ENCODE data around the gene LPAR1.

Gene LPAR1

DNA sequence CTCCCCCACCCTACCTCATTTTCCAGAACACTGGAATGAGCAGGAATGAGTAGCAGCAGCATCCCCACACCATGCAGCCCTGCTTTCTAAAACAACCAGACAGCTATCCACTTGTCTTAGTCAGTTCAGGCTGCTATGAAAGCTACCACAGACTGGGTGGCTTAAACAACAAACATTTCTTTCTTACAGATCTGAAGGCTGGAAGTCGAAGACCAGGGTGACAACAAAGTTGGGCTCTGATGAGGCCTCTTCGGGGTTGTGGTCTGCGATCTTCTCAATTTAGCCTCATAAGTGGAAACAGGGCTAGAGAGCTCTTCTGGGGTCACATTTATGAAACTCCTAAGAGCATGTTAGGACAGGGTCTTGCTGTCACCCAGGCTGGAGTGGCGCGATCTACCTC lies 38.9 kb downstream of the LPAR1 start:
- no peak for DNase-seq (ENCODE audit: low spot score)

DNA sequence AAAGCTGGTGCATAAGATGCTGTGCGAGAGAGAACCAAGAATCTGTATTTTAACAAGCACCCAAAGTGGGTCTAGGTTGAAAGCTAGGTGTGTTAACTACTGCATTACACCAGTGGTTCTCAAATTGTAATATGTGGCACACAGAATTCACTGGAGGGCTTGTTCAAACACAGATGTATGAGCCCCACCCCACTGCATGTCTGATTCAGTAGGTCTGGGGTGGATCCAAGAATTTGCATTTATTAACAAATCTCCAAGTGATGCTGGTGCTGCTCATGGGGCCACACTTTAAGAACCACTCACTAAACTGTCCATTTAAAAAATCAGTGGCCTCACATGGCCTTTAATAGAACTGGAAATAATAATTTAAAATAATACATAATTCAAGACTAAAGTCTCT lies 40.4 kb downstream of the LPAR1 start:
- no peak for DNase-seq (ENCODE audit: low spot score)

DNA sequence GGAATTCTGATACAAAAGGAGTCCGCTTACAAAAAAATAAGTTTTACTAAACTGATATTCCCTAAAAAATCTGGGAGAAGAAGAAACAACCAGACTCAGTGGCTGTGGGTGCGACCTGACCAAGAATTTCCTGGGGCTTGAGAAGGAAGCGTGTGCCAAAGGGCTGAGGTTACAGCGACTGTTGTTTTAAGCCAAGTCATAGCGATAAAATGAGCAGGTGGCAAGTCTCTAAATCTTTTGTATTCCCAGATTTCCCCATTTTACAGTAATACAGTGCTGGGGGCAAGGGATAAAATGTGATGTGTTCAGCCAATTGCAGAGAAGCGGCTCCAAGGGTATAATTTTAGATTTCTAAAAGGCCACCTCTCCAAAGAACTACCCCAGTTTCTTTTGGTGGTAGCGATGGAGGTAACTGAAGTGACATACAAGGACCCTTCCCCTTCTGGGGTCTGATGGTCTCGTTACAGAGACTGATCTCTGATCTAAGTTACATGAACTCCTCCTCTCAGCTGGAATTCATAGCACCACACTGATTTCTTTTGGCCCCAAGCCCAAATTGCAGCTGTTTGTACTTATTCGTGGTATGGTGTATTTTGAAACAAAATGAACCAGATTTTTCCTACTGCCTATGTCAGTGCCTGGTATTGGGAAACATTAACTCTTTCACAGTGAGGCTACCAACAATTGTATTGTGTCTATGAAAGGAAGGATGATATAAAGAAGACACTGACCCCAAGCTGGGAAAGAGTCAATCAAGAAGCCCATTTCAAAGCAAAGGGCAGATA lies 41.6 kb downstream of the LPAR1 start:
- no peak for DNase-seq (ENCODE audit: low spot score)

DNA sequence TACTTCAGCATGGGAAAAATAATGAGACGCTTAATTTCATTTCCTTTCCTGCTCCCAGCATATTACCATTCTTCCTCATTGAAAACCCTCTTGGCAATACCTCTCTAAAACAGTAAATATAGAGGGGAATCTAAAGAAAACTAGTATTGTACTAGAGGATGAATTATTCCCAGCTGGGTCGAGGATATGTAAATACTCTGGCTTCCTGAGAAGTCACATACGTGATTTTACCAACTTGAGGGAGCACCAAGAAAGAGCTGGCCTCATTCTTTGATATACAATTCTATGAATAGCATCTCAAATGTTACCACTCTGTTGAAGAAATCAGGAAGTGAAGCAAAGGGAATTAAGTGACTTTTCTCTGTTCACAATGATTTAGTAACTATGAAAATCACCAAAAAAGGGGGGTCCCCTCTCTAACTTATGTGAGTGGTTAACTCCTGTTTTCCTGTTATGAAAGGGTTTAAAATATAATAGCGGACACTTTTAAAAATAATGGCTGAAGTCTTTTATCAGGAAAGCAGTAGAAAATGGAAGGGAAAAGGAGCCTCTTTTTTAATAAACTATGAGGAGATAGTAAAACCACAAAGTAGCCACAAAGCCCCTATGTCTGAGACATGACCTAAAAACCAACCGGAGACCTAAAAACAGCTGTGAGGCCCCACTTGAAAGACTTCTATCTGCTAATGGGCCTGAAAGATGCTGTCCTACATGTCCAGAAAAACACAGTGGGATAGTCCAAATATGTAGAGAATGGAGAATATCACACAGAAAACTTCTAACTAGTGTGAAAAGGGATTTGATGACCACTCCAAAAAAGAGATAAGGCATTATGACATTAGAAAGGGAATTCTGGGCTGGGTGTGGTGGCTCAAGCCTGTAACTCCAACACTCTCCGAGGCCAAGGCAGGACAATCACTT lies 42.6 kb downstream of the LPAR1 start:
- no peak for DNase-seq (ENCODE audit: low spot score)

DNA sequence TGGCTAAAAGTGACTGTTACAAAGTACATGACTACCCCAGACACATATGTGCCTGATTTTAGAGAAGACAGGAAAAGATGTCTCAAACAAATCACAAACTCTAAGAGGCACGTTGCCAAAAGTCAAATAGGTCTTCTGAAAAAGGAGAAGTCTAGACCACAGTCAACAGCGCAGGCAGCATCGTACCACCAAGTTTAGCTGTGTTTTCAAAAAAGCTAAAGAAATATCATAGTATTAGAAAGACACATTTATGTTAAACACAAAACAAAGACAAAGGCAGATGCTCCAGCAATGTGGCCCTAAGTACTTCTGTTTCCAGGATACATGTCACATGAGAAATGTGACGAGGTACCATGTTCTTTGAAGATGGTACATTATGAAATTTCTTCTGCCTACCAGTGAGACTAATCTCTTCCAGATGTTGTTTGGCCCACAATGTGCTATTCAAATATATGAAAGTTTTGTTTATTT lies 43.5 kb downstream of the LPAR1 start:
- no peak for DNase-seq (ENCODE audit: low spot score)

DNA sequence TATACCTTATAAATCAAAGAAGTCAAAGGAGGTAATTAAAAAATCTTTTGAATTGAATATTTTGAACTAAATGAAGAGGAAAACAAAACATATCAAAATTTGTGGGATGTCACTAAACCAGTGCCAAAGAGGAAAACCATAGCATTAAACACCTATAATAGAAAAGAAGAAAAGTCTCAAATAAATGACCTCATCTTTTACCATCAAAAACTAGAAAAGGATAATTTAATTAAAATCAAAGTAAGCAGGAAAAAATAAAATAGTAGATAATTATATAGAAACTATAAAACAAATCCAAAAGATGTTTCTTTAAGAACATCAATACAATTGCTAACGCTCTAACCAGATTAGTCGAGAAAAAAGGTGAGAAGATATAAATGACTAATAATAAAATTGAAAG lies 47.8 kb downstream of the LPAR1 start:
- no peak for DNase-seq (ENCODE audit: low spot score)

DNA sequence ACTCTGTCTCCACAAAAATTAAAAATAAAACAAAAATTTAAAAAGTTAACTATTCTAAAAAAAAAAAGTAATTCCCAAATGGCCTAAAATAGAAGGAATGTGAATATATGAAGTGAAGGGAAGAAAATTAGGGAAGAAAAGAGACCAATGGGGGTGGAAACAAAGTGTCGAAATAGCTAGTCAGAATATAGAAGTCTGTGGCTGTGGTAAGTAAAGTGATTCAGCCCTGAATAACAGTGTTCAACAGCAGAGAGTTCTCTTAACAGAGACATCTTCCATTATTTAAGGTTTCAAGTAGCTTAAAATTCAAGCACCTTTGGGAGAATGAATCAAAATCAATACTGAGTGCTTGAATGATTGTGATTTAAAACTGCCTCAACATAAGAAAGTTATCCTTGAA lies 51.7 kb downstream of the LPAR1 start:
- DNase-seq (ENCODE audit: low spot score), result no peak

DNA sequence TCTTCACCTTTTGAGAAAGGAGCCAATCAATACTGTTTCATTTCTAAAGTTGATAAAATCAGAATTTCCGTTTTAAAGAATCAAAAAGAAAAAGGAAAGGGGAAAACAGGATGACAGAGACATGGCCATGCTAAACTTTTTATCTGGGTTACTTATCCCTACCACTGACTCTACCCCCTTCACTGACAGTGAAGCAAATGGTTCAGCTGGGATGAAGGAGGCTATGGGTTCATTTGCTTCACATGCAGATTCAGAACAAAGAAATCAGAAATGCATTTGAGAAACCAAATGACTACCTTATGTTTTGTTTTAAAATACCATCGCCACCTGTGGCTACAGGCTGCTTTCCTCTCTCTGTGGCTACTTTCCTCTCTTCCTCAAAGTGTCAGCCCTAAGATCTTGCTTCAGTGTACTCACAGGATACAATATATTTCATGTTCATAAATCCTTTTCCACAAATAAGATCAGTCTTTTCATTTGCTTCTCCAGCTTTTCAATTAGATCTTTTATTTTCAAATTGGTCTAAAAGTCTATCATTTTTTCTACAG lies 53.3 kb downstream of the LPAR1 start:
- DNase-seq (ENCODE audit: low spot score), result no peak

DNA sequence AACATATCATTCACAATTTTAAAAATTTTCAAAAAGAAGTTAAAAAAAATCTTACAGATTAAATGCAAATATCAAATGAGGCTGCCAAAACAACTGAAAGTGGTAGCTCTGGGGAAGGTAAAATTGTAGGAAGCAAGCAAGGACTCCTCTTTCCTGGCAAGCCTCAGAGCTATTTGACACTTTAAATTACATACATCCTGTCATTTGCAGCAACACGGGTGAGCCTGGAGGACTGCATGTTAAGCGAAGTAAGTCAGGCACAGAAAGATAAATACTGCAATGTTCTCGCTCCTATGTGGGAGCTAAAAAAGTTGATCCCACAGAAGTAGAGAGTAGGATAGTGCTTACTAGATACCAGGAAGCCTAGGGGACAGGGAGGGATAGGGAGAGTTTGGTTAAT lies 58.0 kb downstream of the LPAR1 start:
- no peak for DNase-seq (ENCODE audit: low spot score)

DNA sequence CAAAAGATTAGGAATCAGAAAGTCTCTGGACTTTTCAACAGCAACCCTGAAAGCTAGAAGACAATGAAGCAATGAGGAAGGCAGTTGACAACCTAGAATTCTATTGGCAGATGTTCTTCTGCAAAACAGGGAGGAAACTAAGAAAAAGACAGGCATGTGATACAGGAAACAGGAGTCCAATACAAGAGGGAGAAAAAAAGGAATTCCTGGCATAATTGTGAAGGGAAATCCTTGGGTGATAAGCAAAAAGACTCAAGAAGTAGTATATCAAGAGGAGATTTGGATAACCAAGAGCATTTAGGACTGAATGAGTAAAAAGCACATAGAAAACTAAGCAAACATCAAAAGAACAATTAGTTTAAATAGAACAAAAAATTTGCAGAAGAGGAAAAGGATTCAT lies 58.6 kb downstream of the LPAR1 start:
- no peak for DNase-seq (ENCODE audit: low spot score)

DNA sequence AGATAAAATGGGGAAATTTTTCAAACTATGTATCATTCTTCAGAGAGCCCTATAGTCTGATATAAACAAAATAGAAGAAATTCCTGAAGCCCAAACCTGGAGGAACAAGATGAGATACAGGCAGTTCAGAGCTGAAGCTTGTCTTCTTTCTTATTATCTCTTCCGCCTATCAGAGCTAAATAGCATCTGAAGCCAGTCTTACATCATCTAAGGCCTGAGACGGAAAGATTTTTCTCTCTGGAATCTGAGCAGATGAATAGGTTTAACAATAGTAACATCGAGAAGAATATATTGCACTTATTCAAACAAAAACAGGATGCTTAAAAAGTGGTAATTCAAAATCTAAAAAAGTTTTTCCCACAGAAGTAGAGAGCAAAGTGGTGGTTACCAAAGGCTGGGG lies 59.8 kb downstream of the LPAR1 start:
- DNase-seq (ENCODE audit: low spot score), result no peak

DNA sequence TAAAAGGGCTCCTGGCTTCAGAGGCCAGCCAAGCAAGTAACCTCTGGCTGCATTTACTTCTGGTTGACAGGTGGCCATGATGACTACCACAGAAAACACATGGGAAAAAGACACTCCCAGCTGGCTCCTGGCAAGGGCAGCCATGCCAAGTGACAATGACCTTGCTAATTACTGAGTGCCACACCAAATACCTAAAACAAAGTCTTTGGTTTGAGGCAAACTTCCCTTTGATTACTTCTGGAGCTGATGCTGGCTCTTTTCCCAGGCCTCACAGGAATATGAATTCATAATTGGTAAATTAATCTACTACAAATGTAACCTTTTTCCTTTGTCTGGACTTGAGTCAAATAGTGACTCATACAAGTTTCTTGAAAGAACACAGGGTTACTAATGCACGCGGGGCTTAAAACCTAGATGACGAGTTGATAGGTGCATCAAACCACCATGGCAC lies 61.0 kb downstream of the LPAR1 start:
- DNase-seq (ENCODE audit: low spot score), result no peak

DNA sequence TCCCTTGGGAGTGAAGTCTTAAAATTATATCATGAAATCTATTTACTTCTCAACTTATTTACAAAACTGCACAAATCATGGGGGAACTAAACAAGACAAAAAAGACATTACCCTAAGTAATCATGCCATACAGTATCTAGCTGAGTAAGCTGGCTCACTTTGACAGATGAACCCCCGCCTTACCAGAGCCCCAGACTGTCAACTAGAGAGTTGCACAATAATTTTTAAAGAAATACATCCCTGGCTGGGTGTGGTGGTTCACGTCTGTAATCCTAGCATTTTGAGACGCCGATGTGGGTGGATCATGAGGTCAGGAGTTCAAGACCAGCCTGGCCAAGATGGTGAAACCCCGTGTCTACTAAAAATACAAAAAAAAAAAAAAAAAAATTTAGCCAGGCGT lies 62.3 kb downstream of the LPAR1 start:
- no peak for DNase-seq (ENCODE audit: low spot score)

DNA sequence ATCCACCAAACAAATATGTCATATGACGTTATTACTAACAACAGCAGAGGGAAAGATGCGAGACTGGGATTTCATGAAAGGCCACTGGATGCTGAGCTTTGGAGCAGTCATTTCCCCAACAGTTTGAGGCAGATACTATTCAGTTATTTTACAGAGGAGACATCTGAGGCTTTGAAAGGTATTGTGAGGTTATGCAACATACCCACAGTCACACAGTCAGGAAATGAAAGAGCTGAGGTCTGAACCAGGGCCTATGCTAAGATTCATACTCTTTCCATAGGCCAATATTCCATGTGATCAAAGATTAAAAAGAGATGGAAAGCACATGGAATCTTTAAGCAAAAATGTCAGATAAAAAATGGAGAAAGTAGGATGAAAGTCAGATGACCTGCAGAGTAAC lies 63.0 kb downstream of the LPAR1 start:
- no peak for DNase-seq (ENCODE audit: low spot score)

DNA sequence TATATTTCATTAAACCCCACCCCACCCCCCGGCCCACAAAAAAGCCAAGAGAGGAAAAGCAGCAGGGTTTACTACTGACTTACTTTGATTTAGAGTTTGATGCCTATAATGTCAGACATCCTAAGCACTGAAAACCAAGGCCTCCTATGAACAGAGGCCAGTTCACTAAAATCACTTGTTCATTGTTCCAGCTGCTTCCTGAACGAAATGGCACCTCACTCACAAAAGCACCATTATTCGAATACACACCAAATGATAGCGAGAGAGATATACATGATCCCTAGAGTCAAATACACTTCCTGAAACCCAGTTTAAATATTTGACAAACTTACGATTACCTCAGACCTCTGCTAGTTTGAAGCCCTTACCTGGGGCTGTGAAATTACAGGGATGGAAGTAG lies 66.6 kb downstream of the LPAR1 start:
- DNase-seq (ENCODE audit: low spot score), result no peak

DNA sequence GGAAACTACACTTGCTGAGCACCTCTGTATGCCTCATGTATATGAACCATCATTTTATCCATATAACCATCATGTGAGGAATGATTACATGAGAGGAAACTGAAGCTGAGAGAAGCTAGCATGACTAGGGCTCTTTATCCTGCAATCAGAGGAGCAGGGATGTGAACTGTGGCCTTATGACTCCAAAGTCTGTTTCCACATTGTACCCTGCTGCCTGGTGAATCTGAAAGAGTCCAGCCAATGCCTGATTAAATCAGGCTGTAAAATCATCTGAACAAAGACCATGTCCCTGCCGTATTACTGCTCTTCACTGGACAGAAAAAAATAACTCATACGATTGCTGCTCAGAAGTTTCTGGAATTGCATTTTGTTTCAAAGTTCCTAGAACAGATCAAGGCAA lies 67.0 kb downstream of the LPAR1 start:
- no peak for DNase-seq (ENCODE audit: low spot score)

DNA sequence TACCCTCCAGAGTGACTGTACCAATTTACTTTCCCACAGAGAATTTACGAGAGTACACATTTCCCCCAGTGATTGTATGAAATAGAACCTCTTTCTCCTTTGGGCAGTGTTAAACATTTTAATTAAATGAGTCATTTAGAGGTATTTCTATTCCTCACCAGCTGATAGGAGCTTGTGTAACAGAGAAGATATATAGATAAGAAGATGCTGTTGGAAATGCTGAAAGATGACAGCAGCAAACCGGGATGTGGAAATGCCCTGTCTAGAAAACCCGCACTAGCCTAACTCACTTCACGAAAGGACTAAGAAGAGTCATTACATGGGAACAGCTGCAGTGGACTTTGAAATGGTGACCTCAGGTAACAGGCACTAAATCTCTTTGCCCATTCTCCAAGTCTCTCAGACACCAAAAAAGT lies 68.3 kb downstream of the LPAR1 start:
- DNase-seq (ENCODE audit: low spot score), result no peak

DNA sequence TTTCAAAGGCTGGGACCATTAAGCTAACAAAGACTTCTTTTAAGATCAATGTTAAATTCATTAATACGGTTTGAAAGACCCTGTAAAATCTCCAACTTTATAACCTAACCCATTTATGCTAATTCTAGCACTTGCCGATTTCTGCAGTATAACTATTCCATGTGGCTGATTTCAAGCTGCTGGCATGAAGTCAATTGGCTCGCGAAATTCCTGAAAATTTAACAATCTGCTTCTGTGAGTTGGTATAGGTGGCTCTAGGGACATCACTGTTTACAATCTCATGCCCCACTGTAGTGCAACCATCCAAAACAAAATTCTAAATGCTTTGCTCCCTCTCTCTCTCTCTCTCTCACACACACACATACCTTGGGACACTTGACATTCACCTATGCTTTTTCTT lies 70.2 kb downstream of the LPAR1 start:
- DNase-seq (ENCODE audit: low spot score), result no peak

DNA sequence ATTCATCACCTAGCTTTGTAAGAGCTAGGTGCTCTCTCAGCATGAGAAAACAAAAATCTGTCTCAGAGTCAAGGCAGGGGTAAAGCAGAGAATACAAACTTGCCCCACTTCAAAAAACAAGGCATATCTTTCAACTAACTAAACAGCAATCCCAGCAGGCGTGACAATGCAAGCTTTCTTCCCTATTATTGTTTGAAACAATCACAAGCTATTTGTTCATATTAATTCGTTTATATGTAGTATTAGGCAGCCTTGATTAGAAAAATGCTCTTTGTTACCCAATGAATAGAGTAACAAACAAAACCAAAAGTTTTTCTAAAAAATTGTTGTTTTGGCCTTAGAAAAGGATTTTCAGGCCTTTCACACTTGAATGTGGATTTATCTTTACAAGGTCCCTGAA lies 71.1 kb downstream of the LPAR1 start:
- no peak for DNase-seq (ENCODE audit: low spot score)

DNA sequence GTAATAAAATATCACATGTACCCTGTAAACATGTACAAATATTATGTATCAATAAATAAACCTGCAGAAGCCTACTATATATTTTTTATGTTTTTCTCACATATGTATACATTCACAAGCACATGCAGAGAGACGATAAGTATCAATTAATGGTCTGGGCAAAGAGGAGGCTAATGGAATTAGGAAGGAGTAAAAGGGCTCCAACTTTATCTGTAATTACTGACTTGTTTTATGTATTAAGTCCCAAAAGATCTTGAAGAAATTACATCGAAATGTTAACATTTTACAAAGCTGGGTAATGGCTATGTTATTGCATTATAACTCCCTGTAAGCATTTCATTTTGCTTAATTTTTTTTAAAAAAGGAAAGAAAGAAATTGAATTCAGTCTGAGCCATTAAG lies 78.0 kb downstream of the LPAR1 start:
- no peak for DNase-seq (ENCODE audit: low spot score)

DNA sequence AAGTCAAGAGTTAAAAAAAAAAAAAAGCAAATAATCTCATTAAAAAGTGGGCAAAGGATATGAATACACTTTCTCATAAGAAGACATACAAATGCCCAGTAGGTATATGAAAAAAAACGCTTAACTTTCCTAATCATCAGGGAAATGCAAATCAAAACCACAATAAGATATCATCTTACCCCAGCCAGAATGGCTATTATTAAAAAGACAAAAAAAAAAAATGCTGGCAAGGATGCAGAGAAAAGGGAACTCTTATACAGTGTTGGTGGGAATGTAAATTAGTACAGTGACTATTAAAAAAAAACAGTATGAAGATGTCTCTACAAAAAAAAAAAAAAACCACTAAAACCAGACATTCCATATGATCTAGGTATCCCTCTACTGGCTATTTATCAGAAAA lies 79.4 kb downstream of the LPAR1 start:
- DNase-seq (ENCODE audit: low spot score), result no peak

DNA sequence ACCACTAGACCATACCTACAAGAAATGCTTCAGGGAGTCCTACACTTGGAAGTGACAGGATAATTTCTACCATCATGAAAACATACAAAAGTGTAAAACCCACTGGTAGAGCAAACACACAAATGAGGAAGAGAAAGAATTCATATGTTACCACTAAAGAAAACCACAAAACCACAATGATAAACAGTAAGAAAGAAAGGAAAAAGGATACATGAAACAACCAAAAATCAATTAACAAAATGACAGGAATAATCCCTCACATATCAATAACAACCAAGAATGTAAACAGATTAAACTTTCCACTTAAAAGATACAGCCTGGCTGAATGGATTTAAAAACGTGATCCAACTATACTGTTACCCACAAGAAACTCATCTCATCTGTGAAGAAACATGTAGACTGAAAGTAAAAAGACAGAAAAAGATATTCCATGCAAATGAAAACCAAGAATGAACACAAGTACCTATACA lies 83.4 kb downstream of the LPAR1 start:
- DNase-seq (ENCODE audit: low spot score), result no peak

DNA sequence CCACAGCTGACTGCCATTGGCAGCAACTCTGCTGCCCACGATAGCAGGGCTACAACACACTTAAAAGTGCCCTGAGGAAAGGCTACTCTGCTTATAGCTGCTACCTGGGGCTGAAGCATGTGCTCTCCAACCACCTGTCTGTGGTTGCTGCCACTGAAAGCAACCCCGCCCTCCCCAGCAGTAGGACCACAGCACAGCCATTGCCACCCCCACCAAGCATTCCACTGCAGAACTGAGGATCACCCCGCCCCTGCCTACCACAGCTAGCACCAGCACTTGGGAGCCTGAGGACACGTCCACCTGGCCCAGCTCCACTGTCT lies 85.8 kb downstream of the LPAR1 start:
- DNase-seq (ENCODE audit: low spot score), result no peak

Data from germinal center (tissue), 1 donor.